GM21447 (cell line): Measurements from ENCODE around the gene SND1.
A peak's percentile ranks its signal among the peaks of the same experiment; 100 is the strongest.
"Not testable (repeated sequence)": the region's sequence is repeated elsewhere in the genome, so short reads cannot be mapped to it uniquely, and the experiment has no call there.

ENCODE experiments used
- ATAC-seq: cut with Tn5 transposase; IDR thresholded peaks from one replicate; pipeline ENCODE4 v1.9.1; 2021; ENCODE audit not compliant: unreplicated experiment

Gene SND1

GRCh38 chr7:127949769-127950222 is 297.8 kb downstream of the SND1 start:
- ATAC-seq: no peak

DNA sequence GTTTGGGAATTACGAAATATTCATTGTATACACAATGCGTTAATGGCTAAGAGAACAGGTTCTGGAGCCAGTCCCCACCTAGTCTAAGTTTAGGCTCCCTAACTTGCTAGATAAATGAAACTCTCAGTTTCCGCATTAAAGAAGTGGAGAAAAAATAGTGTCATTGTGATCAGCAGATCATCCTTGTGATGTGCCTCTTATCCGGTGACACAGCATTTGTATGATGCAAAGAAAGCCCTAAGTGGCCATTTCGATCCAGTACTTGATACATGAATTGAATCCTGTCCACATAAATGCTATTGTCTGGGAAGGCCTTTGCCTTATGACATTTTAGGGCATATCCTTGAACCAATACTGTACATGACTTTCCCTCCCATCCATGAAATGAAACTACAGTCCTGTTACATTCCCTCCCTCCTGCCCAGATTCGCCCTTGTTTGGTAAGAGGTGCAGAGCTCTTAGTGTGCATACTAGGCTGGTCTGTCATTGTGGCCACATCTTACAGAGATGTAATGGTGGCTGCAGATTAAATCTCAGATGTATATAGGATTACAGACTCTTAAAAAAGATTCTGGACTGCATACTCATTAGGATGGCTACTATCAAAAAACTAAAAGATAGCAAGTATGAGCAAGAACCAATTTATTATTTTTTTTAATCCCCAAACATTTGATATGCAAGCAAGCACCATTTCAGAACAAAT is 298.4 kb downstream of the SND1 start:
- no peak for ATAC-seq

- no peak for ATAC-seq
Observed at GRCh38 chr7:127953423-127954356, 301.7 kb downstream of the SND1 start.

- no peak for ATAC-seq
Observed at GRCh38 chr7:127954357-127954748, 302.4 kb downstream of the SND1 start.

DNA sequence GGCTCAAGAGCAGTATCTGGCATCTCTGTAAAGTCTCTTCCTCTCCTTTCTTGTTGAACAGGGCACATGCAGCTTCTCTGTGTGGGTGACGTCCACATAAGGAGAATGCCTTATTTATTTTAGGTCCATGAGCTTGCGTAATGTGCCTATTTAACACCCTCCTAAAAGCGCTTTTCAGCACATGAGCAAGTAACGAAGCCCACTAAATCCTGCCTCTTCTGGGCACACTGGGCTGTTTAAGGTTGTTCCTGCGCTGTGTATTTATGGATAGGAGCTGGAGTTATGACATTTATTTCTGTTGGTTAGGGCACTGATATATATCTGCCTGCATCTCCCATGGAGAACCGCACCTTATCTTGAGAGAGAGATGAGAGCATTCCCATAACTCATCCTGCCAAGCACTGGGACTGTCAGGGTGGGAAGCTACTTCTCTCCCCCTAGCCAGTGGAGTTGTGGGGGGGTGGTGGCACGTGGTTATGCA is 303.1 kb downstream of the SND1 start:
- no peak for ATAC-seq

GRCh38 chr7:127957886-127958285 is 305.9 kb downstream of the SND1 start:
- no peak for ATAC-seq

DNA sequence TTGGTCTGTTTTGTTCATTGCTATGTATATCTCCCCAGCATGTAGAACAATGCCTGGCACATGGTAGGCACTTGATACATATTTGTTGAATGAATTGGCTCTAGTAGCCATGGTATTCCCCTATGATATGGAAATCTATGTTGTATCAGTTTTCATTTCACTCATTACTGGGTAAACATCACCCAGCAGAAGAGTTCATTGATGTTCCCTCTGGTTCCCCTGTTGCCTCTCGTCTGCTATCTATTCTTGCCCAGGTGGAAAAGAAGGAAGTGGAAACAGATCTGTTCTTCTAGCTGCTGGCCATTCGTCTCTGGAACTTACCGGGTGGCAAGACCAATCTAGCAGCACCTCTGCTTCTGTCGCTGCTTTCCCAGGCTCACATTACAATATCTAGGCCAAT is 307.8 kb downstream of the SND1 start:
- ATAC-seq: peak; percentile 78

- no peak for ATAC-seq
Observed at GRCh38 chr7:127961786-127962453, 309.9 kb downstream of the SND1 start.

DNA sequence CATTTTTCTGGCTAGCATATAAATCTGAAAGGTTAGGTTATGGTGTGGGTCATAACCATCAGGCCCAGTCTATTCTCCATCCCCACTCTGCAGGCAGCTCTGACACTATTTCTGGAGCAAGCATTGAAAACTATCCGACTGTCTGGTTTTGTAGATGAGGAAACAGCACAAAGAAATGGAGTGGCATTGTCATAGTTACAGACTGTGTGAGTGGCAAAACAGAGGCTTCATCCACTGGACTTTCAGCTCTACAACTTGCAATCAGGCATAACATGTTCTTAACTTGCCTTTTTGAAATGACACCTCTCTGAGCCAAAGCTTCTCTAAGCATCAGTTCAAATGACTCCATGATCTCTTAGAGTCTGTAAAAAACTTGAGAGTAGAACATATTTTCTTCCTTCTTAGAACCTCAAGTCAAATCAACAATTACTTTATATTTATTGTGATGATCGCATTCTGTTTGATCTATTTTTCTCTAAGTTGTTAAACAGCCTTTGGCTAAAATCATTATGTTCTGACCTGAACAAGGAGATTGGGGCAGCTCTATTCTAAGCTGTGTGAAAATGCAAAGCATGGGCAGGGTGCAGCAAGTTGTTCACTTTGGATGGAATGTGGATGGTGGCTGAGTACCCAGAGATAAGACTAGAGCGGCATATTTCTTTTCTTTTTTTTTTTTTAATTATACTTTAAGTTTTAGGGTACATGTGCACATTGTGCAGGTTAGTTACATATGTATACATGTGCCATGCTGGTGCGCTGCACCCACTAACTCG is 310.8 kb downstream of the SND1 start:
- ATAC-seq: no peak

DNA sequence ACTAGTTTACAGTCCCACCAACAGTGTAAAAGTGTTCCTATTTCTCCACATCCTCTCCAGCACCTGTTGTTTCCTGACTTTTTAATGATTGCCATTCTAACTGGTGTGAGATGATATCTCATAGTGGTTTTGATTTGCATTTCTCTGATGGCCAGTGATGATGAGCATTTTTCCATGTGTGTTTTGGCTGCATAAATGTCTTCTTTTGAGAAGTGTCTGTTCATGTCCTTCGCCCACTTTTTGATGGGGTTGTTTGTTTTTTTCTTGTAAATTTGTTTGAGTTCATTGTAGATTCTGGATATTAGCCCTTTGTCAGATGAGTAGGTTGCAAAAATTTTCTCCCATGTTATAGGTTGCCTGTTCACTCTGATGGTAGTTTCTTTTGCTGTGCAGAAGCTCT is 311.9 kb downstream of the SND1 start:
- ATAC-seq: not testable (repeated sequence)

DNA sequence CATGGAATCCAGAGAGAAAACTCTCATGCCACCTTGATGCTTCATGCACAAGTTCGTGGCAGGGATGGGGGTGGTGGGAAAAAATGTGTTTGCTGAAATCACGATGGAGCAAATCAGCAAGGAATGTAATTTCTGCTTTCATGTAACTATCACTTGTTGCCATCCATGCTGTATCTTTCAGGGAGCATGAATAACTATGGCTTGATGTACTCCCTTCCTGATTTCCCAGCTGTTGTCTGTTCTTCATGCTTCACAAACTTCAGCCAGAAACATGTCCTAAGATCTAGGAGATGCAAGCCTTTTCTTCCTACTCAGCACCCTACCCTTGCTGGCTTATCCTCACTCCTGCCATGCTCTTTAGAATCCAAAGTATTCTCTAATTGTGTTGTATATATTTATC is 315.3 kb downstream of the SND1 start:
- no peak for ATAC-seq

DNA sequence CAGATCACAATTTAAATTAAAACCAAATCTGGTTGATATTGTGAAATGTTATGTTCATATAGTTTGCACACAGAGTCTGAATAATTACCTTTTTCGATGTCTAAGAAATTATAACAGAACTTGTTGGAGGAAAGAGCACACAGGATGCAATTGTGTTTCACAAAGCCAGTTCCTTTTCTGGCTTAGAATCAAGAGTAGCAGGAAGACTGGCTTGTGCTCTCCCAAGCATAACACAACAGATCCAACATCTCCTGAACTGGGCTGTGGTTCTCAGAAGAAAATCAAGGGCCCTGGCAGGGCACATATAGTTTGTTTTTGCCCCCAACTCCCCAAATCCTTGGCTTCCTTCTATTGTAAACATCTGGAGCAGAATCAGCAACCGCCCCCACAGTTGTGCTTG is 316.6 kb downstream of the SND1 start:
- no peak for ATAC-seq

GRCh38 chr7:127973832-127974231 is 321.8 kb downstream of the SND1 start:
- no peak for ATAC-seq

GRCh38 chr7:127974446-127975035 is 322.5 kb downstream of the SND1 start:
- no peak for ATAC-seq

GRCh38 chr7:127976056-127976737 is 324.2 kb downstream of the SND1 start:
- ATAC-seq: no peak

GRCh38 chr7:127976738-127977120 is 324.7 kb downstream of the SND1 start:
- no peak for ATAC-seq

- no peak for ATAC-seq
Observed at GRCh38 chr7:127978421-127978820, 326.4 kb downstream of the SND1 start.

DNA sequence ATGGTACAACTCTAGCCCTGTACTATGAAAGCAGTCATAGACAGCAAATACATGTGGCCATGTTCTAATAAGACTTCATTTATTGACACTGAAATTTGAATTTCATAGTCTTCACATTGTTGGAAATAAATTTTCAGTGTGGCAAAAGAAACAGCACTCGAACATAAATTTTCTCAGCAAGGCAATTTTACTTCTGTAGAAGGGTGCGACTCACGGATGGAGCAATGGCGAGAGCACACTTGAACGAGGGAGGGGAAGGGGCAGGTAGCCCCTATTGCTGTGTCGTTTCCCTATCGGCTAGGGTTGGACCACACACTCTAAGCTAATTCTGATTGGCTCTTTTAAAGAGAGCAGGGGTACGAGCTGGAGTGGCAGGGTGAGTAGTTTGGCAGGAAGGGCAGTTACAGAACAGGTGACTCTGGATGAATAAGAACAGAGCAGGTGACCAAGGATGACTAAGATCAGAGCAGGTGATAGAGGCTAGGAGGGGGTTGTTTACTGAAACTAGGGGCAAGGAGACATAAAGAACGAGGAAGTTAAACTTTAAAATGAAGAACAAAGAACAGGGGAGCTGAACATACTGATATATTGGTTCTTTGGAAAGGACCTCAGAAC is 327.2 kb downstream of the SND1 start:
- no peak for ATAC-seq

GRCh38 chr7:127979728-127980126 is 327.7 kb downstream of the SND1 start:
- no peak for ATAC-seq
